K562 (cell line): ENCODE data around the gene CCDC185.

Source experiments
- BHLHE40 ChIP-seq: IDR thresholded peaks from 2 replicates; pipeline ENCODE4 v1.6.1; 2011; ENCODE audit warnings: low read length, improper control_type of control experiment
- POLR2A ChIP-seq: fragments of 450-650 bp; conservative IDR thresholded peaks from 2 replicates; pipeline ENCODE4 v1.6.1; 2016
- POLR2AphosphoS5 ChIP-seq: IDR thresholded peaks from 2 replicates; pipeline ENCODE4 v1.6.1; 2011; ENCODE audit warnings: mild to moderate bottlenecking, low read depth, low read length, moderate library complexity; ENCODE audit not compliant: control insufficient read depth, insufficient read depth
- RAD21 ChIP-seq, 2 experiments: fragments of 250-450 bp in 1 of 2; fragments of 450-650 bp in 1 of 2; sonication (Bioruptor Pico) in 1 of 2; formaldehyde crosslinking in 1 of 2; IDR thresholded peaks in 1 of 2; conservative IDR thresholded peaks in 1 of 2; 2 replicates each; pipeline versions ENCODE4 v1.4.0 to v1.8.0; 2020 to 2022; ENCODE audit warnings: mild to moderate bottlenecking in 2 of 2, moderate library complexity in 1 of 2
- RNF2 ChIP-seq: sonication (generic); IDR thresholded peaks from 2 replicates; pipeline ENCODE4 v1.6.1; 2016
- SIN3A ChIP-seq, 2 experiments: fragments of 150-350 bp in 1 of 2; IDR thresholded peaks; 2 replicates each; pipeline ENCODE4 v1.6.1; 2011 to 2016; ENCODE audit warnings: borderline replicate concordance in 2 of 2, low read depth in 2 of 2, low read length in 2 of 2, mild to moderate bottlenecking in 2 of 2, moderate library complexity in 2 of 2; ENCODE audit not compliant: control insufficient read depth in 1 of 2
- STAT6 ChIP-seq: sonication (generic); formaldehyde crosslinking; IDR thresholded peaks from 2 replicates; pipeline ENCODE4 v1.8.1; 2023; ENCODE audit warnings: mild to moderate bottlenecking, missing genetic modification reagents
- TFAM ChIP-seq: fragments of 250-450 bp; sonication (Bioruptor Pico); conservative IDR thresholded peaks from 2 replicates; pipeline ENCODE4 v1.5.0; 2021; ENCODE audit warnings: mild to moderate bottlenecking, moderate library complexity
- ZMIZ1 ChIP-seq, 2 experiments: fragments of 150-350 bp in 1 of 2; IDR thresholded peaks; 2 replicates each; pipeline ENCODE4 v1.6.1; 2012 to 2016; ENCODE audit warnings: low read depth in 2 of 2, low read length in 2 of 2, mild to moderate bottlenecking in 1 of 2, moderate library complexity in 1 of 2
- ZNF232 ChIP-seq: sonication (generic); formaldehyde crosslinking; IDR thresholded peaks from 2 replicates; pipeline ENCODE4 v1.8.0; 2022; ENCODE audit warnings: mild to moderate bottlenecking, missing genetic modification reagents
- TF ChIP-seq, protein P1 (sequence below): fragments of 450-650 bp; conservative IDR thresholded peaks from 2 replicates; pipeline ENCODE4 v1.6.1; 2016; ENCODE audit warnings: missing genetic modification characterization, low read depth, mild to moderate bottlenecking, control low read depth, missing compliant biosample characterization
- TF ChIP-seq, protein P2 (sequence below), 3 experiments: IDR thresholded peaks in 2 of 3; conservative IDR thresholded peaks in 1 of 3; 2 replicates each; pipeline ENCODE4 v1.5.1; 2011 to 2012; ENCODE audit warnings: low read length in 3 of 3, mild to moderate bottlenecking in 3 of 3, control low read depth in 2 of 3, improper control_type of control experiment in 1 of 3, inconsistent platforms in 1 of 3, low read depth in 1 of 3, mixed read lengths in 1 of 3, moderate library complexity in 1 of 3; ENCODE audit not compliant: insufficient read depth in 2 of 3

DNA sequence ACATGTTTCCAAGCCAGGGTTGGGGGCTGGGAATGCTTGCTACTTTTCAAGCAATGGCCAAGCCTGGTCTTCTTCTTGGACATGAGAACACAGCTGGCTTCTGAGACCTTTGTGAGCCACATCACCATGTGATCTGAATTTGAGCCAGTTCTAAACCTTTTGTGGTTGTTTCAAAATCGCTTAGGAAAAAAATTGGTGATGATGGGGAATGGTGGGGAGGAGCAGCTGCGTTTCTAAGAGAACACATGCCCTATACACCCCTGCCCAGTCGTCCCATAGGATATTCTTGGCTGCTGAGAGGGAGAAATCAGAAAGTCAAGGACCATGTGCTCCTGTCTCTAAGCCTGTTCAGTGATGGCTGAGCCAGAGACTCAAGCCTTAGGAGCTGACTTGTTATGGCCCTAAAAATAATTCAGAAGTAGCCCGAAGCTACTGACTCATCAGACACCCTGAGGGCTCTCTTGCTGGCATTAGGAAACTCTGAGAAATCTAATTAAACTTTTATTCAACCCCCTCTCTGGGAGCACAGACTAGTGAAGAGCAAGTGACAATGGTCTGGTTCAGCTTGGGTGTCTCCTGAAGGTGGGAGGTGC lies 30.5 kb downstream of the CCDC185 start:
- TF ChIP-seq POLR2A (no peak), STAT6 (CRISPR knock-in tag) (no peak), POLR2AphosphoS5 (no peak), ZMIZ1 (IDR thresholded peaks at IDR 0.05; ENCODE audit: low read depth in 2 of 2, low read length in 2 of 2) (no peak), BHLHE40 (no peak), RNF2 (no peak), RAD21 (CRISPR knock-in tag; conservative IDR thresholded peaks at IDR 0.05 in 1 of 2, IDR thresholded peaks at IDR 0.05 in 1 of 2) (no peak), TFAM (CRISPR knock-in tag) (no peak), ZNF232 (CRISPR knock-in tag) (no peak), SIN3A (IDR thresholded peaks at IDR 0.05; ENCODE audit: borderline replicate concordance in 2 of 2, control insufficient read depth in 1 of 2, low read depth in 2 of 2, low read length in 2 of 2) (no peak)
- TF ChIP-seq, protein P1, sequence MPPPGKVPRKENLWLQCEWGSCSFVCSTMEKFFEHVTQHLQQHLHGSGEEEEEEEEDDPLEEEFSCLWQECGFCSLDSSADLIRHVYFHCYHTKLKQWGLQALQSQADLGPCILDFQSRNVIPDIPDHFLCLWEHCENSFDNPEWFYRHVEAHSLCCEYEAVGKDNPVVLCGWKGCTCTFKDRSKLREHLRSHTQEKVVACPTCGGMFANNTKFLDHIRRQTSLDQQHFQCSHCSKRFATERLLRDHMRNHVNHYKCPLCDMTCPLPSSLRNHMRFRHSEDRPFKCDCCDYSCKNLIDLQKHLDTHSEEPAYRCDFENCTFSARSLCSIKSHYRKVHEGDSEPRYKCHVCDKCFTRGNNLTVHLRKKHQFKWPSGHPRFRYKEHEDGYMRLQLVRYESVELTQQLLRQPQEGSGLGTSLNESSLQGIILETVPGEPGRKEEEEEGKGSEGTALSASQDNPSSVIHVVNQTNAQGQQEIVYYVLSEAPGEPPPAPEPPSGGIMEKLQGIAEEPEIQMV (tag) = no peak
- TF ChIP-seq, protein P2, sequence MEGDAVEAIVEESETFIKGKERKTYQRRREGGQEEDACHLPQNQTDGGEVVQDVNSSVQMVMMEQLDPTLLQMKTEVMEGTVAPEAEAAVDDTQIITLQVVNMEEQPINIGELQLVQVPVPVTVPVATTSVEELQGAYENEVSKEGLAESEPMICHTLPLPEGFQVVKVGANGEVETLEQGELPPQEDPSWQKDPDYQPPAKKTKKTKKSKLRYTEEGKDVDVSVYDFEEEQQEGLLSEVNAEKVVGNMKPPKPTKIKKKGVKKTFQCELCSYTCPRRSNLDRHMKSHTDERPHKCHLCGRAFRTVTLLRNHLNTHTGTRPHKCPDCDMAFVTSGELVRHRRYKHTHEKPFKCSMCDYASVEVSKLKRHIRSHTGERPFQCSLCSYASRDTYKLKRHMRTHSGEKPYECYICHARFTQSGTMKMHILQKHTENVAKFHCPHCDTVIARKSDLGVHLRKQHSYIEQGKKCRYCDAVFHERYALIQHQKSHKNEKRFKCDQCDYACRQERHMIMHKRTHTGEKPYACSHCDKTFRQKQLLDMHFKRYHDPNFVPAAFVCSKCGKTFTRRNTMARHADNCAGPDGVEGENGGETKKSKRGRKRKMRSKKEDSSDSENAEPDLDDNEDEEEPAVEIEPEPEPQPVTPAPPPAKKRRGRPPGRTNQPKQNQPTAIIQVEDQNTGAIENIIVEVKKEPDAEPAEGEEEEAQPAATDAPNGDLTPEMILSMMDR (IDR thresholded peaks at IDR 0.05 in 2 of 3, conservative IDR thresholded peaks at IDR 0.05 in 1 of 3; ENCODE audit: insufficient read depth in 2 of 3, low read depth in 1 of 3, low read length in 3 of 3) = no peak
